G401 (cell line): ENCODE data around the gene LIN7B. TPM values are rescaled to one million over a fixed set of nuclear protein-coding genes. Genes with fewer than 3 reads are reported as not detected.
A peak's percentile ranks its signal among the peaks of the same experiment; 100 is the strongest.
"Not testable (repeated sequence)": the region's sequence is repeated elsewhere in the genome, so short reads cannot be mapped to it uniquely, and the experiment has no call there.

Experiments
- DNase-seq: peaks from one replicate; pipeline ENCODE4 v3.0.0-alpha.2; 2015; ENCODE audit warnings: low spot score
- in situ Hi-C: cut with HindIII; loops from 2 replicates; pipeline ENCODE4 v1.10.0; 2016; ENCODE audit warnings: low sequenced_read_pairs, mixed read lengths
- total RNA-seq: library from RNA; depleted of rRNA; stranded (reverse); fragments of >200 nt; shearing (Covaris generic); gene quantifications from 2 replicates; pipeline ENCODE4 v1.2.3, GENCODE V29; 2014; rRNA removed

Gene LIN7B, protein sequence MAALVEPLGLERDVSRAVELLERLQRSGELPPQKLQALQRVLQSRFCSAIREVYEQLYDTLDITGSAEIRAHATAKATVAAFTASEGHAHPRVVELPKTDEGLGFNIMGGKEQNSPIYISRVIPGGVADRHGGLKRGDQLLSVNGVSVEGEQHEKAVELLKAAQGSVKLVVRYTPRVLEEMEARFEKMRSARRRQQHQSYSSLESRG
- 19.1 and 32.2 TPM in 2 replicates for total RNA-seq

DNA sequence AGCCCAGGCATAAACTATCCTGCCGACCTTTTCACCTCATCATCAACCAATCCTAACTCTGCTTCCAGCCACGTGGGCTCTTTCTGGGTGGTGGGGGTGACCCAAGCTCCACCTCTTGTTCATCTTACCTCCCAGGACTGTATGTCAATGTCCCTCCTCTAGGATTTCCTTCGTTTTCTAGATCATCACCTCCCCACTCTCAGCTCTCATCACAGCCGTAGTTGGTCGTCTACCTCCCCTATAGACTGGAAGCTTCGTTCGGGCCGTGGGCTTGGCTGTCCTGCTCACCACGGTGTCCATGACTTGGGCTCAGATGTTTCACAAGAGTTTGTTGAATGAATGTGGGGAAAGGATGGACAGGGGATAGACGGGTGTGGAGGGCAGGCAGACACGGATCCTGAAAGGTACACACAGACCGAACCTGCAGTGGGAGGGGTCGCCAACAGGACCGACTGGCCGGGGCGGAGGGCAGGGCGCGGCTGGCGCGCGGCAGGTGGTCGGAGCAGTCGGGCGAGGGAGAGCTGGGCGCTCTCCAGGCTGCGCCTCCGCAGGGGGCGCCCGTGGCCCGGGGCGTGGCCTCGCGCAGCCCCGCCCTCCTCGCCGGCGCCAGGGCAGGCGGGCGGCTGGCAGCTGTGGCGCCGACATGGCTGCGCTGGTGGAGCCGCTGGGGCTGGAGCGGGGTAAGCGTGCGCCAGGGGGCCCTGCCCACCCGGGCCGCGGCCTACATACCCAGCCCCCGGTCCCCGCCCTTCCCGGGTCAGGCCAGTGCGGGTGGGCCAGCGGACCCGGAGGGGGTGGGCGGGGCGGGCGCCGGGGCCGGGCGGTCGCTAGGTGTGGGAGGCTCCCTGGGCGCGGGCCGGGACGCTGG is at the start of gene LIN7B:
Gene LIN7B (plus strand): TSS at position 609 of the 868 bp plus-strand sequence. CDS start 35 bp downstream, at position 644.
- DNase-seq: peak; percentile 67
- in situ Hi-C loops: no loop called here

DNA sequence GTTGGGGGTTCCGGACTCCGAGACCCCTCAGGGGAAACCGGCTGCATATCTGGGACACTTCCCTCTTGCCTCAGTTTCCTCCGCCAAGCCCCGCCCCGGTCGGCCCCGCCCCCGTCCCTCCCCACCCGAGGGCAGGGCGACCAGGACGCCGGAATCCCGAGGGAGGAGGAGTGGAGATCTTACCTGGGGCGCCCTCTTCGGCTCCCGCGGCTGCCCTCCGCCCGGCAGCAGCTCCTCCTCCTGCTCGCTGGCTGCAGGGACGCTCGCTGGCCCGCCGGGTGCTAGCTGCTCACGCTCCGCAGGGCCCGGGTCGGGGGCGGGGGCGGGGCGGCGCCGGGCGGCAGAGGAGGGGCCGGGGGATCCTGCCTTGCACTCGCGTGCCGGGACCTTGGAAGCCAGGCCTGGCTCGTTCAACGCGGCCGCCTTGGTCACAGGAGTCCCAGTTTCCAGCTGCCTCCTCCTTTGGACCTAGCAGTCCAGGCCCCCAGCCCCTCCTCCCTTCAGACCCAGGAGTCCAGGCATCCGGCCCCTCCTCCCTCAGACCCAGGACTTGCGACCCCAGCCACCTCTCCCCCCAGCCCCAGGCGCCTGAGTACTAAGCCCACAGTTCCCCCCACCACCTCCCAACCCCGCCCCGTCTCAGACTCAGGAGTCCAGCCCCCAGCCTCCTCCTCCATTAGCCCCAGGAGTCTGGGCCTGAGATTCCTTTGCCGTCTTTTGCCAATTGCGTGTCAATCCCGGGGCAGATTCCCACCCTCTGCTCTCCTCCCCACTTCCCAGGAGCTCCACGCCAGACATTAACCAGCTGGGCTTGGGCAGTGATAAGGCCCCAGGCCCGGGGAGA is 49.2 kb upstream of the LIN7B start, which contains the start of gene NTF4:
Gene NTF4 (minus strand): TSS at position 51 of the 844 bp plus-strand sequence. CDS start 2,821 bp downstream, outside the sequence.
- peak; percentile 23 for DNase-seq
- in situ Hi-C loops: no loop called here

DNA sequence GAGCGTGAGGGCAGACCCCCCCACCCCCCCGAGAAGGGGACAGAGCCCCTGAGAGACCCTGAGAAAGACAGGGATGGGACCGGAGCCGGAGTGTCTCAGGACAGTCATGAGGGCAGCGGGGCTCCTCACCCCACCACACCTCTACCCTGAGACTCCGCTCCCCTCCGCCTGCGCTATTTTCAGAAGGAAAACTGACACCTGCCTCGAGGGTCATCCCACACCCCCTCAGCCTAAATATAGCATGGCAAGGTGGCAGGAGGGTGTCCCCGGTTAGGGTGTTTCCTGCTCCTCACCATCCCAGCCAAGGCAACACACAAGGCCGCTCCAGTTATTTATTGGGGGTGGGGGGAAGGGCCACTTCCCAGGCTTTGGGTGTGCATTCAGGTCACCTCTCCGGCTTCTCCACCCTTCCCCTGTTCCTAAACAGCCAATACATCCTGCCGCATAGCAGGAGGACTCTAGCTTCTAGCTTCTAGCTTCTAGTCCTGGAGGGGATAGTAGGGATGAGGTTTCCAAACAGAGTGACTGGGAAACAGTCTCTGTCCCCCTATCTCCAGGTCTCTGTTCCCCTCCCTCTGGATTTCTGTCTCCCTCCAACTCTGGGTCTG is 48.2 kb upstream of the LIN7B start:
- in situ Hi-C loops: no loop called here
- peak; percentile 22 for DNase-seq

DNA sequence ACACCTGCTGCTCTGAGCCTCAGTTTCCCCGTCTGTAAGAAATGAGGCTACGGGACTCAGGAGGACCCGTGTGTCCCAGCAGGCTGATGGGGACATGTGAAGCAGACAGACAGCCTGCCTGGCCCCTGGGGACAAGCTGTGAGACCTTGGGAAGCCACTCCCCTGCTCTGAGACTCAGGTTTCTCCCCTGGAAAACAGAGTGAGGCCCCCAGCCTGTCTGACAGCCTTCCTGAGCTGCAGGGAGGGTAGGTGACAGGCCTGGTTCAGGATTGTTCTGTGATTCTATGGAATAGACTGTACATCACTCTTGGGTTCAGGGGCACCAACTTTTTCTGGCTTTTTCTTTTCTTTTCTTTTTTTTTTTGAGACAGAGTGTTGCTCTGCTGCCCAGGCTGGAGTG is 46.6 kb upstream of the LIN7B start:
- DNase-seq: no peak
- in situ Hi-C loops: no loop called here

DNA sequence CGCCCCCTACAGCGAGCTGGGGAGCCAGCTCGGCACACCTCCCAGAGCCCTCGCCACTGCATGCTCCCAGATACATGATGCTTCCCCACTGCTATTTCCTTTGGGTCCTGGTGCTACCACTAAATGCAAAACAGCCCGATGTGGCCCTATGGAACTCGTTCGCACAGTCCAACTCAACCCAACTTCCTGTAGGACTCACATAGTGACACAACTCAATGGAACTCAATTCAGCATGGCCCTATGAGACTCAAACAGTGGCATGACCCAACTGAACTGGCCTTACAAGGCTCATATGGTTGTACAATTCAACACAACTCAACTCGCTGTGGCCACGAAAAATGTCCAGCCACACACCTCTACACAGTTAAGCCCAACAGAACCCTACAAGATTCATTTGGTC is 45.1 kb upstream of the LIN7B start:
- in situ Hi-C loops: no loop called here
- no peak for DNase-seq

DNA sequence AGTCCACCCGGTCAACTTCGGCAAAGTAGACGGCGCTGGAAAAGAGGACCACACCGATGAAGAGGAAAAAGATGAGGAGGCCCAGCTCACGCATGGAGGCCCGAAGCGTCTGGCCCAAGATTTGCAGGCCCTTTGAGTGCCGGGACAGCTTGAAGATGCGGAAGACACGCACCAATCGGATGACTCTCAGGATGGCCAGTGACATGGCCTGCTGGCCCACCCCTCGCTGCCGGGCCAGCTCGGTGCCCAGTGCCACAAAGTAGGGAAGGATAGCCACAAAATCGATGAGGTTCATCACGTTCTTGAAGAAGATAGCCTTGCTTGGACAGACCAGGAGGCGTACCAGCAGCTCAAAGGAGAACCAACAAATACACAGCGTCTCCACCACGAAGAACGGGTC is 43.8 kb upstream of the LIN7B start:
- in situ Hi-C loops: no loop called here
- no peak for DNase-seq

DNA sequence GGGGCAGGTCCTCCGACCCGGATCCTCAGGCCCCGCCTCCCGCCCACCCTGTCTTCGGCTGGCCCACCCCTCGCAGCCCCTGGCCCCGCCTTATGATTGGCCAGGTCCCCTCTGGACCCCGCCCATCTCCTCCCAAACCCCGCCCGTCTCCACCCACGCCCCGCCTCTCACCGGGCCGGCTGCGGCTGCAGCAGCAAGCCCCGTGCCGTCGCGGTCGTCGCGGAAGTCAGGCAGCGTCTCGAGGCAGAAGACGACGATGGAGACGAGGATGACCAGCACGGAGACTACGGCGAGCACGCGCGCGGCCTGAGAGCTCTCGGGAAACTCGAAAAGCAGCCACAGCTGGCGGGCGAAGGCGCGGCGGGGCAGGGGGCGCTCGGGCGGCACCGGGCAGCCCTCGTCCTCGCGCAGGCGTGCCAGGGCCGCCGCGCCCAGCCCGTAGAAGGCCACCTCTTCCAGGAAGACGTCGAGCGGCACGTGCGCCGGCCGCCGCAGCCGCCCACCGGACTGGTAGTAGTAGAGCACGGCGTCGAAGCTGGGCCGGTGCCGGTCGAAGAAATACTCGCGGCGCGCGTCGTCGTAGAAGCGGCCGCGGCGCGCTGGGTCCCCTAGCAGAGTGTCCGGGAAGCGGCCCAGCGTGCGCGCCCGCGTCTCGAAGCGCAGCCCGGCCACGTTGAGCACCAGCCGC is 42.2 kb upstream of the LIN7B start:
- in situ Hi-C loops: no loop called here
- no peak for DNase-seq

DNA sequence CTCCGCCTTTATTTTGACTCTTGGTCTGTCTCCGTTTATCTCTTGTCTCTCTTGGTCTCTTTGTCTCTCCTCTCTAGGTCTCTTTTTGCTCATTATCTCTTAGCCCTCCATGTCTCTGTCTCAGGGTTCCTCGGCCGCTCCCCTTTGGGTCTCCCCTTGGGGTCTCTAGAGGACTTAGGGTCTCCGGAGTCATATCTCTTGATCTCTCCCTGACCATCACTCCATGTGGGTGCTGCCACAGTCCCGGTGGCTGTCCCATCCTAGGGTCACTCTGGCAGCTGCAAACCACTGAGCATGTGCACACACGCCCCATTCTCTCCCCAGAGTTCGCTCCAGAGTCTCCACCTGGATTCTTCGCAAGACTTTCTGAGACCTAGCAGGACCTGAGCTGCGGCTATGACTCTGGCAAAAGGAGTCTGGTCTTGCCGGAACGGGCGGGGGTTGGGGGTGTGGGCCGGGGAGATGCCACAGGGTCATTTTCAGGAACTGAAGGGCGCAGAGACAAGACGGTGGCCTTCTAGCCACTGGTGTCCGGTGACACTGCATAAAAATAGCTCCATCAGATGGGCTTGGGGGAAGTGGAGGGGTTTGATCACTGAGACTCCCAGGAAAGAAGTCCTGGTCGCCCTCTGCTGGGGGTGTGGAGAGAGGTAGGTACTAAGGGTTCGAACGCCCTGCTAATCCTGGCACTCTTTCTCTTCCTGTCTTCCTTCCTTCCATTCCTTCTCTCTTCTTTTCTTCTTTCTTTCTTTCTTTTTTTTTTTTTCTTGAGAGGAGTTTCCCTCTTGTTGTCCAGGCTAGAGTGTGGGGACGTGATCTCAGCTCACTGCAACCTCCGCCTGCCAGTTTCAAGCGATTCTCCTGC is 40.4 kb upstream of the LIN7B start:
- in situ Hi-C loops: no loop called here

DNA sequence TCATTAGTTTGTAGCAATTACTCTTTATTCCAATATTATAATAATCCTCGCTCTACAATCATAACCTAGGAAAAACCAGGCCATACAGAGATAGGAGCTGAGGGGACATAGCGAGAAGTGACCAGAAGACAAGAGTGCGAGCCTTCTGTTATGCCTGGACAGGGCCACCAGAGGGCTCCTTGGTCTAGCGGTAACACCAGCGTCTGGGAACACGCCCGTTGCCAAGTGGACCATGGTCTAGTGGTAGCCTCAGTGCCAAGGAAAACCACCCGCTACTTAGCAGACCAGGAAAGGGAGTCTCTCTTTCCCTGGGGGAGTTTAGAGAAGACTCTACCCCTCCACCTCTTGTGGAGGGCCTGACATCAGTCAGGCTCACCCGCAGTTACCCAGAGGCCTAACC is 39.3 kb upstream of the LIN7B start:
- in situ Hi-C loops: not testable (repeated sequence)
- peak; percentile 81 for DNase-seq

More for the DNA sequence above, 40.4 kb upstream of the LIN7B start:
- DNase-seq: peak; percentile 21

DNA sequence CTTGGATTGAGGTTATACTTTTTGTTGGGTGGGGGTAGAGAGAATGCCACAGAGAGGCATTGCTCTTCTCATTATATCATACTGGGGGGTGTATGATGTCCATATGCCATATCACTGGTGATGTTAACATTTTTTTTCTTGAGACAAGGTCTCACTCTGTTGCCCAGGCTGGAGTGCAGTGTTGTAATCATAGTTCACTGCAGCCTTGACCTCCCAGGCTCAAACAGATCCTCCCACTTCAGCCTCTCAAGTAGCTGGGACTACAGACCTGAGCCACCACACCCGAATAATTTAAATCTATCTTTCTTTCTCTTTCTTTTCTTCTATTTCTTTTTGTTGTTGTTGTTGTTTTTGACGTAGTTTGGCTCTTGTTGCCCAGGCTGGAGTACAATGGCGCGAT is 33.8 kb upstream of the LIN7B start:
- in situ Hi-C loops: no loop called here

DNA sequence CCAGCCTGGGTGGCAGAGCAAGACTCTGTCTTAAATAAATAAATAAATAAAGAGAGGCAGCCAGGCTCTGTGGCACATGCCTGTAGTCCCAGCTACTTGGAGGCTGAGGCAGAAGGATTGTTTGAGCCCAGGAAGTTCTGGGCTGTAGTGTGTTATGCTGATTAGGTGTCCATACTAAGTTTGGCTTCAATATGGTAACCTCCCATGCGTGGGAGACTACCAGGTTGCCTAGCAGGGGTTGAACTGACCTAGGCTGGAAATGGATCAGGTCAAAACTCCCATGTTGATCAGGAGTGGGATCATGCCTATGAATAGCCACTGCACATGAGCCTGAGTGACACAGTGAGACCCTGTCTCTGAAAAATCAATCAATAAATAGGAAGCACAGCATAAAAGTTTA is 32.9 kb upstream of the LIN7B start:
- DNase-seq: no peak
- in situ Hi-C loops: no loop called here

More for the DNA sequence above, 33.8 kb upstream of the LIN7B start:
- no peak for DNase-seq

DNA sequence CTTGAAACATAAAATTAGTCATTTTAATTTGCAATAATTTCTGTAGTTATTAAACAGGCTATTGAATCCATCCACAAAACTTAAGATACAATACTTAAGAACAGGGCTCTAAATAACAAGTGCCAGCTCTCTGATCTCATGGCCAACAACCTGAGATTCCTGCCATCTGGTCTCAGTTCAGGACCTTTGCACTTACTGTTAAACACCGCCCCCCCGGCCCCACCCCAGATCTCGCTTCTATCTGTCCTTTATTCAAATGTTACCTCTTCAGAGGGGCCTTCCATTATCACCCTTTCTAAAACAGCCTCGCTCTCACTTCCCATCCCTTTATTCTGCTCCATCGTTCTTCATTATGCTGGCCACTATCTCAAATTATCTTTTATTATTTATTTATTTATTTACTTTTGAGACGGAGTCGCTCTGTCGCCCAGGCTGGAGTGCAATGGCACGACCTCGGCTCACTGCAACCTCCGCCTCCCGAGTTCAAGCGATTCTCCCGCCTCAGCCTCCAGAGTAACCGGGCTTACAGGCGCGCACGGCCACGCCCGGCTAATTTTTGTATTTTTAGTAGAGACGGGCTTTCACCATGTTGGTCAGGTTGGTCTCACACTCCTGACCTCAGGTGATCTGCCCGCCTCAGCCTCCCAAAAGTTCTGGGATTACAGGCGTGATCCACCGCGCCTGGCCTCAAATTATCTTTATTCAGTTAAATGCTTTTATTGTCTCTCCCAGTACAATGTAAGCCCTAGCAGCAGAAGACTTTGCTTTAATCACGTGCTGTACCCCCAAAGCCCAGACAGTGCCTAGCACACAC is 29.8 kb upstream of the LIN7B start:
- in situ Hi-C loops: no loop called here
- DNase-seq: no peak

DNA sequence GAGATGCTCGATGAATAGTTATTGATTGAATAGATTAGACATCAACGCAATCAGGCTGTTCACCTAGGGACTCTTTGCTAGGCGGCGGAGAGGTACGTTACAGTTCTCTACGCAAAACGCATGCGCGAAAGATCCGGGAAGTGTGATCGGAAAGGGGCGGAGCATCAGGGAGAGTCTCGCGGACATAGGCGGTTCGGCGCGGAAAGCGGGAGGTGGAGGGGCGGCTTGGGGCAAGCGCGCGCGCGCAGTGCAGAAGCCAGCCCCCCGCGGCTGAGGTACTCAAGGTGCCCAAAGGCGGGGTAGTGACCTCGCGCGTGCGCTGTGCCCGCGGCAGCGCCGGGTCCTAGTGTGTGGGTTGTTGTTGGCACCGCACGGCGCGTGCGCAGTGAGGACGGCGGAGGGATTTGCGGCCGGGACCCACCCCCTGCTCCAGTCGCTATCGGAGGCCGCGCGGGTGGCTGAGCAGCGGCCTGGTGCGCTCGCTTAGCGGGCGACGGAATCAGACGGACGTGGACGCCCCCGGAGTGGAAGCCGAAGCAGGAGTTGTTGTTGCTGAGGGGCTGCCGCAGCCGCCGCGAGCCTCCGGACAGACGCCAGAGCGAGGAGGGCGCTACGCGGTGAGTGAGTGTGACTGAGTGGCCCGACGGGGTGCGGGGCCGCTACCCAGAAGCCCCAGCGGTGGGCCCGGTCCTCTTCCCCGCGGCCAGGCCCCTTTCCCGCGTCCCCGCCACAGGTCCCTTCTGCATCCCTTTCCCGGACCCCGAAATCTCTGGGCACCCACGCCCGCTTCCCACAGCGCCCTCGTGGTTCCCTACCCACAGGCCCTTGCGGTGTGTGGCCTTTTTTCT is 28.9 kb upstream of the LIN7B start, which contains the start of gene SNRNP70:
Gene SNRNP70 (plus strand): TSS at position 432 of the 848 bp plus-strand sequence. CDS start 964 bp downstream, outside the sequence.
- peak; percentile 98 for DNase-seq
- in situ Hi-C loops: no loop called here

DNA sequence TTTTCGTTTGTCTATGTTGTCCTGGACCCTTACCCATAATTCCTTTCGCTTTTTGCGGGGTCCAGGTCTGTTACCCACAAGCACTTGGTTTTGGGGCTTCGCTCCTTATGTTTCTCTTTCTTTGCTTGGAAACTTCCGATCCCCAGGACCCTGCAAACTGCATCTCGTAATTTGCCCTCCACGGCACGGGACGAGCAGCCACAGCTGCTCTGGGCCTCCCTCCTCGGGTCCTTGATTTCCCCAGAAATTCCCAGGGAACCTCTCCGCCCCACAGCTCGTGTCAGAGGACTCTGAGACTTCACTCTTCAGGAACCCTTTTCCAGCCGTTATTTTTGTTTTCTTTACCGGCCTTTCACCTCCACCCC is 28.3 kb upstream of the LIN7B start:
- in situ Hi-C loops: no loop called here
- DNase-seq: no peak

DNA sequence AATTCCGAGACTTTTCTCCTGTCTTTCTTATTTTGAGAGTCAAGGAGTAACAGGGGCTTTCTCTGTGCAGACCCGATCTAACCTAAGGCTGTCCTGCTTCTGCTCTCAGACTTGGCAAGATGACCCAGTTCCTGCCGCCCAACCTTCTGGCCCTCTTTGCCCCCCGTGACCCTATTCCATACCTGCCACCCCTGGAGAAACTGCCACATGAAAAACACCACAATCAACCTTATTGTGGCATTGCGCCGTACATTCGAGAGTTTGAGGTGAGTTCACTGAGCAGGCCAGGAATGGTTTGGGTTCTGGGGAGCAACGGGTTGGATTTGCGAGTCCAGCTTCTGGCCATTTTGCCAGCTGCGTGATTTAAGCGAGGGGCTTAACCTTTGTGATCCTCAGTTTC is 27.9 kb upstream of the LIN7B start:
- in situ Hi-C loops: no loop called here
- DNase-seq: no peak

DNA sequence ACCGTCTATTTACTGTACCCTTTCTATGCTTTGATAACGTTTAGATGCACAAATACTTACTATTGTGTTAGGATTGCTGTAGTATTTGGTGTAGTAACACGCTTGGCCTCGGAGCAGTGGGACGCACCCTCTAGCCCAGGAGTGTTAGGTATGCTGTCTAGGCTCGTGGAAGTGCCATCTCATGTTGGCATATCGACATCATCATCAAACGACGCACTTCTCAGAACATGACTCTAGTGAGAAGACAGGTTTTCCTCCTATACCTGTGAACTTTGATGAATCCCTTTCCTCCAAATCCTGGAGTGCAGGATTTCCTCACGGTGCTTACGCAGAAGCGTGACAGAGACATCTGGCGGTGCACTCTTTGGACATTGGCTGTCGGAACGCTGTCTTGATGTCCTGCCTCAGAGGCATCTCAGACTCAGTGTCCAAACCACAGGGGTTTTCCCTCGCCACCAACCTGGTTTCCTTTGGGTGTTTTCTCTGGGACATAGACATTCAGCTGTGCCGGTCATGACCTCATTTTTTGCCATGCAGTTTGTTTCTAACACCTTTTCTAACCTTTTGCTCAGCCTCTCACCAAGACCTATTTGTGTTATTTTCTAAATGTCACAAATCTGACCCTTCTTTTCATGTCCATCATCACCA is 22.7 kb upstream of the LIN7B start:
- in situ Hi-C loops: no loop called here

More for the DNA sequence above, 22.7 kb upstream of the LIN7B start:
- DNase-seq: no peak
